CD4-positive, alpha-beta T cell (primary cell): ENCODE measurements around the gene MCC. TPM values are rescaled to one million over a fixed set of nuclear protein-coding genes. Genes with fewer than 3 reads are reported as not detected.

Experiments
- ATAC-seq: fragments of 200-7000 bp; cut with Tn5 transposase; one replicate; pipeline ENCODE4 v1.10.0; 2022; ENCODE audit warnings: mild to moderate bottlenecking; ENCODE audit not compliant: poor library complexity
- CTCF ChIA-PET: fragments of 350-600 bp; sonication (Branson Sonifier 250); formaldehyde crosslinking; loops from one replicate; lab custom pipeline; 2021; ENCODE audit warnings: antibody characterized with exemption, inconsistent platforms; lab: Charles Lee
- POLR2A ChIA-PET: fragments of 350-600 bp; sonication (Branson Sonifier 250); formaldehyde crosslinking; loops from one replicate; lab custom pipeline; 2021; ENCODE audit warnings: antibody characterized with exemption, inconsistent platforms; lab: Charles Lee
- DNase-seq, 14 experiments: peaks; one replicate each; pipeline ENCODE4 v3.0.0-alpha.2; 2013 to 2020; ENCODE audit warnings: mixed read lengths in 2 of 14
- H3K27ac ChIP-seq, 2 donors: one replicate each; pipeline versions ENCODE4 v1.5.1 to v1.7.0; 2013; ENCODE audit warnings: low read length in 2 of 2, low read depth in 1 of 2, mild to moderate bottlenecking in 1 of 2
- H3K27me3 ChIP-seq, 2 experiments: 1 replicate in 1 of 2; 2 replicates in 1 of 2; pipeline versions ENCODE4 v1.6.1 to v1.7.0; 2013; ENCODE audit warnings: low read length in 2 of 2, control low read depth in 1 of 2, mild to moderate bottlenecking in 1 of 2, moderate library complexity in 1 of 2; ENCODE audit not compliant: insufficient read depth in 2 of 2, control insufficient read depth in 1 of 2
- H3K36me3 ChIP-seq: one replicate; pipeline ENCODE4 v1.6.1; 2013; ENCODE audit warnings: low read length, control low read depth; ENCODE audit not compliant: insufficient read depth
- H3K4me1 ChIP-seq: one replicate; pipeline ENCODE4 v1.6.1; 2013; ENCODE audit warnings: low read length, control low read depth; ENCODE audit not compliant: insufficient read depth
- H3K4me3 ChIP-seq: one replicate; pipeline ENCODE4 v1.5.1; 2013; ENCODE audit warnings: mild to moderate bottlenecking, low read length, moderate library complexity
- H3K9me3 ChIP-seq, 2 experiments: 1 replicate in 1 of 2; 2 replicates in 1 of 2; pipeline versions ENCODE4 v1.6.1 to v1.7.0; 2013; ENCODE audit warnings: low read length in 2 of 2, mild to moderate bottlenecking in 2 of 2, control low read depth in 1 of 2, moderate library complexity in 1 of 2; ENCODE audit not compliant: control insufficient read depth in 1 of 2, insufficient read depth in 1 of 2
- H3K27ac Mint-ChIP-seq: one replicate; pipeline ENCODE4 v1.8.0; 2020; ENCODE audit warnings: mixed read lengths
- H3K27me3 Mint-ChIP-seq: one replicate; pipeline ENCODE4 v1.8.0; 2021; ENCODE audit warnings: mixed read lengths
- H3K36me3 Mint-ChIP-seq: one replicate; pipeline ENCODE4 v1.8.0; 2021; ENCODE audit warnings: low read depth, mixed read lengths
- H3K4me1 Mint-ChIP-seq: one replicate; pipeline ENCODE4 v1.8.0; 2021; ENCODE audit warnings: low read depth, mixed read lengths
- H3K4me3 Mint-ChIP-seq: one replicate; pipeline ENCODE4 v1.8.0; 2020; ENCODE audit warnings: mild to moderate bottlenecking, mixed read lengths
- H3K9me3 Mint-ChIP-seq: one replicate; pipeline ENCODE4 v1.8.0; 2020; ENCODE audit warnings: mixed read lengths
- CTCF ChIP-seq: fragments of 200-600 bp; IDR thresholded peaks from one replicate; pipeline ENCODE4 v1.8.0; 2022; ENCODE audit warnings: antibody characterized with exemption, mild to moderate bottlenecking
- intact Hi-C, 2 experiments: fragments of 100-400 bp; cut with DNase I in 1 of 2; cut with micrococcal nuclease in 1 of 2; formaldehyde crosslinking; loops; one replicate each; pipeline versions ENCODE4 v1.15.1 to v1.9.0; 2023 to 2025; cut with DNase I, micrococcal nuclease
- total RNA-seq, 174 experiments: library from RNA in 2 of 174; stranded (reverse) in 2 of 174; gene quantifications; one replicate each; pipeline ENCODE4 v1.2.3 and lab custom pipeline; 2021 to 2026

Gene MCC
- total RNA-seq, 2 experiments from 2014 or later: 3.2 to 3.3 TPM

- intact Hi-C loops: no loop called here
- Histone ChIP-seq H3K4me3 (no peak overlapping the region), H3K4me1 (peaks cover 39% of the 10 kb centered on the region), H3K9me3 (no peaks in the 10 kb centered on the region), H3K27ac (no peak overlapping the region), H3K27me3 (no peaks in the 10 kb centered on the region), H3K36me3 (no peaks in the 10 kb centered on the region)
- Mint-ChIP-seq H3K4me3 (no peak overlapping the region), H3K4me1 (peaks cover 41% of the 10 kb centered on the region), H3K27ac (no peak overlapping the region), H3K27me3 (no peaks in the 10 kb centered on the region), H3K36me3 (no peaks in the 10 kb centered on the region), H3K9me3 (no peaks in the 10 kb centered on the region)
- no peak for DNase-seq
- no peak for TF ChIP-seq CTCF
- ChIA-PET CTCF (no interaction called here), POLR2A (interaction anchor here (1.9 kb wide), 1 partner anchor 15 kb away, joined by 7 read pairs; no protein-coding TSS in a partner anchor)
- no peak for ATAC-seq
These were observed 430.0 kb downstream of the MCC start for GRCh38 chr5:113058269-113058668.

- Histone ChIP-seq H3K27me3 (no peaks in the 10 kb centered on the region), H3K4me1 (peaks cover 32% of the 10 kb centered on the region), H3K36me3 (no peaks in the 10 kb centered on the region), H3K9me3 (no peaks in the 10 kb centered on the region), H3K4me3 (no peak overlapping the region), H3K27ac (no peak overlapping the region)
- CTCF ChIA-PET: no interaction called here
- DNase-seq (no peak), ATAC-seq (no peak)
- H3K27ac Mint-ChIP-seq: no peak overlapping the region
- H3K36me3 Mint-ChIP-seq: no peaks in the 10 kb centered on the region
- no peaks in the 10 kb centered on the region for H3K9me3 Mint-ChIP-seq
- H3K4me3 Mint-ChIP-seq: no peak overlapping the region
- POLR2A ChIA-PET: no interaction called here
- intact Hi-C loops: no loop called here
- H3K4me1 Mint-ChIP-seq: peaks cover 34% of the 10 kb centered on the region
- TF ChIP-seq CTCF: no peak
- H3K27me3 Mint-ChIP-seq: no peaks in the 10 kb centered on the region
These were observed 430.7 kb downstream of the MCC start for GRCh38 chr5:113057557-113057984.

- Mint-ChIP-seq H3K36me3 (no peaks in the 10 kb centered on the region), H3K9me3 (no peaks in the 10 kb centered on the region), H3K27ac (no peak overlapping the region), H3K4me3 (no peak overlapping the region), H3K4me1 (peaks cover 28% of the 10 kb centered on the region), H3K27me3 (no peaks in the 10 kb centered on the region)
- ChIA-PET POLR2A (no interaction called here), CTCF (no interaction called here)
- DNase-seq (no peak), ATAC-seq (no peak)
- no peaks in the 10 kb centered on the region for H3K27me3 ChIP-seq
- intact Hi-C loops: no loop called here
- no peaks in the 10 kb centered on the region for H3K36me3 ChIP-seq
- no peak overlapping the region for H3K27ac ChIP-seq
- TF ChIP-seq CTCF: no peak
- H3K4me3 ChIP-seq: no peak overlapping the region
- no peaks in the 10 kb centered on the region for H3K9me3 ChIP-seq
- H3K4me1 ChIP-seq: peaks cover 28% of the 10 kb centered on the region
These were observed 431.3 kb downstream of the MCC start for GRCh38 chr5:113056988-113057387.
